Left colon (tissue), 2 donors: ENCODE results near the gene SLC22A3. TPM values are rescaled to one million over a fixed set of nuclear protein-coding genes. Genes with fewer than 3 reads are reported as not detected.

Experiments used
- ATAC-seq: fragments of 200-7000 bp; cut with Tn5 transposase; one replicate; pipeline ENCODE4 v1.9.1; 2020; ENCODE audit warnings: mild to moderate bottlenecking, moderate library complexity
- DNase-seq, 2 donors: peaks; one replicate each; pipeline ENCODE4 v3.0.0-alpha.2; 2020
- intact Hi-C, 2 donors: fragments of 100-400 bp; cut with DNase I in 1 of 2; cut with micrococcal nuclease in 1 of 2; formaldehyde crosslinking; loops; one replicate each; pipeline versions ENCODE4 v1.11.2 to v1.14.0; 2022; cut with DNase I, micrococcal nuclease
- total RNA-seq, 2 donors: library from RNA; stranded (reverse); fragmentation: NEBNext Ultra II Directional; extraction: Animal tissue kit (Norgen Biotek cat#: 25700); gene quantifications; one replicate each; pipeline ENCODE4 v1.2.1, GENCODE V29; 2021
- donor health status: DM: no; HTN: no; CAD: no.
- donor health status: DM: yes; HTN: yes; CAD: no.

SLC22A3 gene
- total RNA-seq, 2 donors from 2014 or later = 2.0 to 5.0 TPM

GRCh38 chr6:160331753-160332152 is 16.4 kb upstream of the SLC22A3 start:
- no peak for ATAC-seq
- intact Hi-C loops = no loop called here
- no peak for DNase-seq

- intact Hi-C loops = no loop called here
- DNase-seq (no peak), ATAC-seq (no peak)
These were observed 15.1 kb upstream of the SLC22A3 start for GRCh38 chr6:160333101-160333500.

GRCh38 chr6:160333841-160334240 is 14.3 kb upstream of the SLC22A3 start:
- ATAC-seq = no peak
- no peak for DNase-seq
- intact Hi-C loops = no loop called here

GRCh38 chr6:160336200-160336599 is 12.0 kb upstream of the SLC22A3 start:
- DNase-seq (no peak), ATAC-seq (no peak)
- intact Hi-C loops = no loop called here

GRCh38 chr6:160337301-160337700 is 10.9 kb upstream of the SLC22A3 start:
- DNase-seq = no peak
- ATAC-seq = no peak
- intact Hi-C loops = no loop called here

- DNase-seq (no peak), ATAC-seq (no peak)
- intact Hi-C loops = no loop called here
These were observed 10.2 kb upstream of the SLC22A3 start for GRCh38 chr6:160337991-160338390.

GRCh38 chr6:160343144-160343543 is 5.0 kb upstream of the SLC22A3 start:
- DNase-seq = no peak

GRCh38 chr6:160344271-160344670 is 3.9 kb upstream of the SLC22A3 start:
- intact Hi-C loops = no loop called here
- DNase-seq = no peak
- ATAC-seq = no peak

More at GRCh38 chr6:160343144-160343543, 5.0 kb upstream of the SLC22A3 start:
- intact Hi-C loops = no loop called here
- ATAC-seq = no peak

GRCh38 chr6:160347259-160348222 is 637 bp upstream of the SLC22A3 start:
- ATAC-seq (peak; percentile 71), DNase-seq (peak; percentile 27 to 48)
- intact Hi-C loops = no loop called here

- DNase-seq (peak; percentile 28 to 59), ATAC-seq (peak; percentile 64)
- intact Hi-C loops = no loop called here
These were observed 853 bp downstream of the SLC22A3 start for GRCh38 chr6:160349020-160349441.

GRCh38 chr6:160349814-160350350 is 1.7 kb downstream of the SLC22A3 start:
- peak in 1 of 2 donors; percentile 31 for DNase-seq
- ATAC-seq = peak; percentile 56
- intact Hi-C loops = no loop called here

GRCh38 chr6:160353950-160354496 is 5.8 kb downstream of the SLC22A3 start:
- intact Hi-C loops = no loop called here
- DNase-seq (no peak), ATAC-seq (no peak)

- ATAC-seq (peak; percentile 54), DNase-seq (no peak)
- intact Hi-C loops = no loop called here
These were observed 6.8 kb downstream of the SLC22A3 start for GRCh38 chr6:160355001-160355400.

GRCh38 chr6:160356074-160356744 is 8.0 kb downstream of the SLC22A3 start:
- intact Hi-C loops = no loop called here
- no peak for ATAC-seq

GRCh38 chr6:160357088-160357487 is 8.9 kb downstream of the SLC22A3 start:
- DNase-seq (no peak), ATAC-seq (no peak)
- intact Hi-C loops = no loop called here

More at GRCh38 chr6:160356074-160356744, 8.0 kb downstream of the SLC22A3 start:
- no peak for DNase-seq

- ATAC-seq (no peak), DNase-seq (no peak)
- intact Hi-C loops = no loop called here
These were observed 10.3 kb downstream of the SLC22A3 start for GRCh38 chr6:160358225-160359119.

GRCh38 chr6:160360955-160361354 is 12.8 kb downstream of the SLC22A3 start:
- intact Hi-C loops = no loop called here
- DNase-seq (no peak), ATAC-seq (no peak)

- DNase-seq (no peak), ATAC-seq (no peak)
- intact Hi-C loops = no loop called here
These were observed 14.4 kb downstream of the SLC22A3 start for GRCh38 chr6:160362556-160362955.
